Mammary epithelial cell (primary cell): Measurements from ENCODE around the gene TES.

Experiments
- EZH2 ChIP-seq: IDR thresholded peaks from 2 replicates; pipeline ENCODE4 v1.6.1; 2012; ENCODE audit warnings: low read length, inconsistent platforms, borderline replicate concordance
- TF ChIP-seq, protein P1 (sequence below), 2 donors: IDR thresholded peaks in 1 of 2; conservative IDR thresholded peaks in 1 of 2; 2 replicates each; pipeline ENCODE4 v1.5.1; 2011 to 2012; ENCODE audit warnings: inconsistent platforms in 2 of 2, low read length in 2 of 2, mild to moderate bottlenecking in 2 of 2, control low read depth in 1 of 2, low read depth in 1 of 2; ENCODE audit not compliant: insufficient read depth in 1 of 2; ENCODE audit errors: extremely low read depth in 1 of 2

DNA sequence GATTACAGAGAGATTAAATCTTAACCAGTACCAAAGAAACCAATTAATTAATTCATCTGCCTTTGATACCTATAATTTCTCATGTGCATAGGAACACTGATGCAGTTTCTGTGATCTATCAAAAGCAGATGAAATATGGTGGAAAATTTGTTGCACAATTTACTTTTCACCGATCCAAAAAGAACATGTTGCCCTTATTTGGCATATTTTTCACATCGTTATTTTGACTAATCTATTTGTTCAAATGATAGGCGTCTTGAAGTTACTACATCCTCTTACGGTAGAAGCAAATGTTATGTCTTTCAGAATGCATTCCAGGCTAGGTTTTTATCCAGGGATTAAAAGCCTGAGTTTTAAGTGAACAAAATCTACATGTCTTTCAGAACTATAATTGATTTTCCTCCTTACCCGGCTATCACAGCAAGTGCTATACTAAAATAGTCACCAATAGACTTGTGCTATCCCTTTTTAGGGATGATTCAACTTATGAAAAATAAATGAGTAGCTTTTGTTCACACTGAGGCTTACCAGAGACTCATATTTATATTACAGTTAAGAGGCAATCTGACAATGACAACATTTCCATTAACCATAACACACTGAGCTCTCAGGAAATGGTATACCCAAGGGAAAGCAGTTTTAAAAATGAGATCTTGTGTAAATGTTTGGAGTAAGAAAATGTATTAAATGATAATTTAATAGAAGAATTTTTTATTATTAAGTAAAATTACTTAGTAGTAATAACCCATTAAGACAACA is 16.8 kb upstream of the TES start:
- TF ChIP-seq, protein P1, sequence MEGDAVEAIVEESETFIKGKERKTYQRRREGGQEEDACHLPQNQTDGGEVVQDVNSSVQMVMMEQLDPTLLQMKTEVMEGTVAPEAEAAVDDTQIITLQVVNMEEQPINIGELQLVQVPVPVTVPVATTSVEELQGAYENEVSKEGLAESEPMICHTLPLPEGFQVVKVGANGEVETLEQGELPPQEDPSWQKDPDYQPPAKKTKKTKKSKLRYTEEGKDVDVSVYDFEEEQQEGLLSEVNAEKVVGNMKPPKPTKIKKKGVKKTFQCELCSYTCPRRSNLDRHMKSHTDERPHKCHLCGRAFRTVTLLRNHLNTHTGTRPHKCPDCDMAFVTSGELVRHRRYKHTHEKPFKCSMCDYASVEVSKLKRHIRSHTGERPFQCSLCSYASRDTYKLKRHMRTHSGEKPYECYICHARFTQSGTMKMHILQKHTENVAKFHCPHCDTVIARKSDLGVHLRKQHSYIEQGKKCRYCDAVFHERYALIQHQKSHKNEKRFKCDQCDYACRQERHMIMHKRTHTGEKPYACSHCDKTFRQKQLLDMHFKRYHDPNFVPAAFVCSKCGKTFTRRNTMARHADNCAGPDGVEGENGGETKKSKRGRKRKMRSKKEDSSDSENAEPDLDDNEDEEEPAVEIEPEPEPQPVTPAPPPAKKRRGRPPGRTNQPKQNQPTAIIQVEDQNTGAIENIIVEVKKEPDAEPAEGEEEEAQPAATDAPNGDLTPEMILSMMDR (conservative IDR thresholded peaks at IDR 0.05 in 1 of 2, IDR thresholded peaks at IDR 0.05 in 1 of 2; ENCODE audit: extremely low read depth in 1 of 2, insufficient read depth in 1 of 2, low read depth in 1 of 2, low read length in 2 of 2), result no peak
- no peak for TF ChIP-seq EZH2
